ENCODE measurements around the gene SIRT3.
A peak's percentile ranks its signal among the peaks of the same experiment; 100 is the strongest.
"Not testable (repeated sequence)": the region's sequence is repeated elsewhere in the genome, so short reads cannot be mapped to it uniquely, and the experiment has no call there.

SIRT3 gene

GRCh38 chr11:250740-251299 is 14.7 kb upstream of the SIRT3 start:
- H3K4me3 ChIP-seq (ENCODE audit: low read depth, low read length), result no peak overlapping the region
- peak; percentile 8 for DNase-seq (ENCODE audit: low read depth)

GRCh38 chr11:250274-250673 is 14.1 kb upstream of the SIRT3 start:
- no peak for DNase-seq (ENCODE audit: low read depth)
- no peak overlapping the region for H3K4me3 ChIP-seq (ENCODE audit: low read depth, low read length)

- no peak overlapping the region for H3K4me3 ChIP-seq (ENCODE audit: low read depth, low read length)
- DNase-seq (ENCODE audit: low read depth), result no peak
These were observed 12.9 kb upstream of the SIRT3 start for GRCh38 chr11:249062-249461.

- no peak for DNase-seq (ENCODE audit: low read depth)
These were observed 8.2 kb upstream of the SIRT3 start for GRCh38 chr11:244376-244775.

GRCh38 chr11:241634-242033 is 5.5 kb upstream of the SIRT3 start:
- no peak for DNase-seq (ENCODE audit: low read depth)
- H3K4me3 ChIP-seq (ENCODE audit: low read depth, low read length), result no peak overlapping the region

More at GRCh38 chr11:244376-244775, 8.2 kb upstream of the SIRT3 start:
- no peak overlapping the region for H3K4me3 ChIP-seq (ENCODE audit: low read depth, low read length)

- no peak overlapping the region for H3K4me3 ChIP-seq (ENCODE audit: low read depth, low read length)
- no peak for DNase-seq (ENCODE audit: low read depth)
These were observed 4.2 kb upstream of the SIRT3 start for GRCh38 chr11:240315-240714.

GRCh38 chr11:238346-238745 is 2.2 kb upstream of the SIRT3 start:
- H3K4me3 ChIP-seq (ENCODE audit: low read depth, low read length); DNase-seq (ENCODE audit: low read depth): not testable (repeated sequence)

- peak; percentile 49 for DNase-seq (ENCODE audit: low read depth)
- peak within 1 kb of the TSS; percentile 100 for H3K4me3 ChIP-seq (ENCODE audit: low read depth, low read length)
These were observed 929 bp upstream of the SIRT3 start, which contains the start of gene PSMD13 for GRCh38 chr11:236774-237767. TSS of gene PSMD13 (plus strand) at chr11:236976. CDS start at chr11:237050, 74 bp downstream.

GRCh38 chr11:235609-235996 is 539 bp downstream of the SIRT3 start:
- DNase-seq (ENCODE audit: low read depth), result no peak

GRCh38 chr11:235180-235579 is 962 bp downstream of the SIRT3 start:
- no peak for DNase-seq (ENCODE audit: low read depth)
- peak overlapping the region; percentile 100 for H3K4me3 ChIP-seq (ENCODE audit: low read depth, low read length)

More at GRCh38 chr11:235609-235996, 539 bp downstream of the SIRT3 start:
- H3K4me3 ChIP-seq (ENCODE audit: low read depth, low read length), result peak overlapping the region; percentile 100

GRCh38 chr11:232783-233565 is 3.2 kb downstream of the SIRT3 start:
- DNase-seq (ENCODE audit: low read depth), result no peak
- H3K4me3 ChIP-seq (ENCODE audit: low read depth, low read length), result no peak overlapping the region

GRCh38 chr11:230431-230830 is 5.7 kb downstream of the SIRT3 start:
- no peak for DNase-seq (ENCODE audit: low read depth)
- H3K4me3 ChIP-seq (ENCODE audit: low read depth, low read length), result no peak overlapping the region

GRCh38 chr11:227824-228379 is 8.2 kb downstream of the SIRT3 start:
- no peak for DNase-seq (ENCODE audit: low read depth)
- H3K4me3 ChIP-seq (ENCODE audit: low read depth, low read length), result no peak overlapping the region

GRCh38 chr11:225734-226453 is 10.2 kb downstream of the SIRT3 start:
- no peak overlapping the region for H3K4me3 ChIP-seq (ENCODE audit: low read depth, low read length)
- DNase-seq (ENCODE audit: low read depth), result no peak

GRCh38 chr11:224424-224823 is 11.7 kb downstream of the SIRT3 start:
- no peak for DNase-seq (ENCODE audit: low read depth)
- H3K4me3 ChIP-seq (ENCODE audit: low read depth, low read length), result no peak overlapping the region

GRCh38 chr11:223884-224283 is 12.3 kb downstream of the SIRT3 start:
- no peak for DNase-seq (ENCODE audit: low read depth)

GRCh38 chr11:223026-223789 is 12.9 kb downstream of the SIRT3 start:
- no peak overlapping the region for H3K4me3 ChIP-seq (ENCODE audit: low read depth, low read length)
- DNase-seq (ENCODE audit: low read depth), result no peak

More at GRCh38 chr11:223884-224283, 12.3 kb downstream of the SIRT3 start:
- H3K4me3 ChIP-seq (ENCODE audit: low read depth, low read length), result no peak overlapping the region

Measured in skeletal muscle cell (primary cell).